HG03558 (cell line): ENCODE data around the gene CMTM4.
"Not testable (repeated sequence)": the region's sequence is repeated elsewhere in the genome, so short reads cannot be mapped to it uniquely, and the experiment has no call there.

ENCODE experiments used
- ATAC-seq: cut with Tn5 transposase; IDR thresholded peaks from one replicate; pipeline ENCODE4 v1.9.1; 2021; ENCODE audit warnings: moderate number of reproducible peaks; ENCODE audit not compliant: unreplicated experiment; ENCODE audit errors: extremely low read depth

The CMTM4 gene

GRCh38 chr16:66706506-66706880 is 9.9 kb upstream of the CMTM4 start:
- ATAC-seq, result no peak

DNA sequence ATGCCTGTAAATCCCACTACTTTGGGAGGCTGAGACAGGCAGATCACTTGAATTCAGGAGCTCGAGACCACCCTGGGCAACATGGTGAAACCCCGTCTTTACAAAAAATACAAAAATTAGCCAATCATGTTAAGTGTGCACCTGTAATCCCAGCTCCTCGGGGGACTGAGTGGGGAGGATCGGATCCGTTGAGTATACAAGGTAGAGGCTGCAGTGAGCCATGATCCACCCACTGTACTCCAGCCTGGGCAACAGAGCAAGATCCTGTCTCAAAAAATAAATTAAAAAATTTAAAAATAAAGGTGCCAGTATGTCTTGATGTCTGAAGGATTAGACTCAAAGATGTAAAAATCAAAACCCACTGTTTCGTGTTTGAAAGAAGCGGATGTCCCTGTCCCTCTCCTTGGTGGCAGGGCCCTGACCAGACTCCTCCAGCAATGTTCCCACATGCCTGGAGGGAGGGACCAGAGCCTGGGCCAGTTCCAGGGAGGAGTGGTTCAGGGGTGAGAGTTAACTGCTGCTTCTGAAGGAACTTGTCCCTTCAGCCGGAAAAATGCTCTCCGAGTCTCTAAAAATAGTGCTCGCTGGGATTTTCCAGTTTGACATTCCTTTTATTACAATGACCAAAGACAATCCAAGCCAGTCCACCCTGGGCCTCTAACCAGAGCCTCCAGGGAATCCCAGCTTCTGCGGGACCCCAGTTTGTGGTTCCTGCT is 9.4 kb upstream of the CMTM4 start:
- no peak for ATAC-seq

- ATAC-seq, result no peak
Observed at GRCh38 chr16:66703406-66704215, 7.1 kb upstream of the CMTM4 start.

GRCh38 chr16:66701516-66701915 is 5.0 kb upstream of the CMTM4 start:
- ATAC-seq, result no peak

DNA sequence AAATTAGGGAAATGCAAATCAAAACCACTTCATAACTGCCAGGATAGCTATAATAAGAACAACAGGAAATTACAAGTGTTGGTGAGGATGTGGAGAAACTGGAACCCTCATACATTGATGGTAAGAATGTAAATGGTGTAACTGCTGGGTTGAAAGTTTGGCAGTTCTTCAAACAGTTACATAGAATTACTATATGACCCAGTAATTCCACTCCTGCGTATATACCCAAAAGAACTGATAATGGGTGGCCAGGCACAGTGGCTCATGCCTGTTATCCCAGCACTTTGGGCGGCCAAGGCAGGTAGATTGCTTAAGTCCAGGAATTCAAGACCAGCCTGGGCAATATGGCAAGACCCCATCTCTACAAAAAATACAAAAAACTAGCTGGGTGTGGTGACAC is 4.5 kb upstream of the CMTM4 start:
- no peak for ATAC-seq

DNA sequence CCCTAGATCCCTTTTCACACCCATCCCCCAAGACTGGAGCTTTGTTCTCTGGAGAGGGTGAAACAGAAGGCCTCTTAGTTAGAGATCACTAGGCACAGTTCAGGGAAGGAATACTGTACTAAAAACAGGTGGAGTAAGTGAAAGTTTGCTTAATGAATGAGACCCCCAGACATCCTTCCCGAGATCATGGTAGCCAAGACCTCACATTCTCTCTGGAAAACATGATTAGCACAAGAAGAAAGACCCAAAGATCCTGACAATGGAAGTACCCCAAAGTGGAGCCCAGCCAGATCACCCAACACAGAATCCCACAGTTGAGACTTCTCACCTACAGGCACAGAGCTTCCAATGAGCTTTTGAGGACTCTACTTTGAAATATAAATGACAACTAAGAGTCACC is 3.4 kb upstream of the CMTM4 start:
- no peak for ATAC-seq

DNA sequence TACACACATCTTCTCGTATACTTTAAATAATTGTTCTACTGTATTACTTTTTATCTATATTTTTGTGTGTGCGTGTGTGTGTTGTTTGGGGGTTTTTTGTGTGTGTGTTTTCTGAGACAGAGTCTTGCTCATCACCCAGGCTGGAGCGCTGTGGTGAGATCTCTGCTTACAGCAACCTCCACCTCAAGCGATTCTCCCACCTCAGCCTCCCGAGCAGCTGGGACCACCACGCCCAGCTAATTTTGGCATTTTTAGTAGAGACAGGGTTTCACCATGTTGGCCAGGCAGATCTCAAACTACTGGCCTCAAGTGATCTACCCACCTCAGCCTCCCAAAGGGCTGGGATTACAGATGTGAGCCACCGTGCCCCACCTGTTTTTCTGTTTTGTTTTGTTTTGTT is 1.5 kb upstream of the CMTM4 start:
- no peak for ATAC-seq

GRCh38 chr16:66695935-66696668 is 441 bp downstream of the CMTM4 start:
- peak; percentile 25 for ATAC-seq

DNA sequence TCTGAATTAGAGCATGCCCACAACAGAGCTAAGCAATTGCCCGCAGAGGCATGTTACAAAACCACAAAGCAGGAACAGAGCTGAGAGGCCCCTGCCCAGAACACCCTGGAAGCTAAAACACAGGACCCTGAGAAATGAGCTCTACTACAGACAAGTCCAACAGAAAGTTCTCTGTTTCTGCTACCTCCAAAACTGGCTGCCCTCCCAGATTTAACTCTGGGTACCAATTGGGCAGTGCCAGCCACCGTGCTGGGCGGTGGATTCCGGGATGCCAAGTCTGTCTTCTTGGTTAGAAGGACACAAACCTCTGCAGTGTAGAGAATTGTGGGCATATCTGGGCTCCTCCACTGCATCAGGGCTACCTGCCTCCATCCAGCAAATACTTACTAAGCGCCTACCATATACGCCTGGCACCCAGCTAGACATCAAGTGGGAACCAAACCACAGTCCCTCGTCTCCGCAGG is 1.0 kb downstream of the CMTM4 start:
- no peak for ATAC-seq

DNA sequence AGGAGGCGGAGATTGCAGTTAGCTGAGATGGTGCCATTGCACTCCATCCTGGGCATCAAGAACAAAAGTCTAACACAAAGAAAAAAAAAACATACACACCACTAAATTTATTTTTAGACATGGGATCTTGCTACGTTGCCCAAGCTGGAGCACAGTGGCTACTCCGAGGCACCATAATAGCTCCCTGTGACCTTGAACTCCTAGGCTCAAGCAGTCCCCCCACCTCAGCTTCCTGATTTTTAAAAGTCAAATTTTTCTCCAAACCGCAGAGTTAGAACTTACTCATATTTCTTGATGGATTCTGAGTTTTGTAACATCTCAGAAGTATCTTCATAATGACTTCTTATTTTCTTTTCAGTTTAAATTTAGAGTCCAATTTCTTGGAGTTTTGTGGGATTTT is 3.4 kb downstream of the CMTM4 start:
- ATAC-seq, result no peak

- ATAC-seq, result no peak
Observed at GRCh38 chr16:66692341-66692740, 4.2 kb downstream of the CMTM4 start.

GRCh38 chr16:66691234-66691633 is 5.3 kb downstream of the CMTM4 start:
- no peak for ATAC-seq

DNA sequence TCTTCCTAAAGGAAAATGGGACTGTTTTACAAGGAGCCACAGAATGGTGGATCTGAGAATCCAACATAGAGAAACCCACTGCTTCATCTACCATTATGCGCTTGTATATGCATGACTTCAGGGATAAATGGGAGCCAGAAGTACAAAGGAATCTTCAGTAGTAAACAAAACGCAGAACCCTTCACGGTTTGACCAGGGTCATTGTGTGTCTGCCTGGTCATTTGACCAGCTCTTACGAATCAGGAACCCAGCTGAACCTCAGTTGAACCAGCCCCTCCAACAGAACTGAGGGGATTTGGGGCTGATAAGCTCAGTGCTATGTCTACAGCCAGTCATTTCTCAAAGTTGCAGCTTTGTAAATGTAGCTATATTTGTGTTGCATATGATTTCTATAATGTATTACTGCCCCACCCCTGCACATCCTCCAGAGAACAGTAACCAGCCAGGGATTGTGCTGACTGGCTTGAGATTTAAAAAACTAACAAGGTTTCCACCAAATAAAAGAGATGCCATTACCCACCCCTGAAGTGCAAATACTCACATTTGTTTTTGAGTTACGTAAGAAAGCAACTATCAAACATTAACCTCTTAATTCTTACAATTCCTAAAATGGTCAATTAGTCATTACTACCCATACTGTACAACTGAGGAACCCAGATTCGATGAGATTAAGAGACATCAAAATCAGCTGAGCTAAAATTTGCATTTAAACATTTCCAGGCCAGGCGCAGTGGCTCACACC is 6.3 kb downstream of the CMTM4 start:
- ATAC-seq, result no peak

GRCh38 chr16:66689282-66689681 is 7.3 kb downstream of the CMTM4 start:
- ATAC-seq, result no peak

GRCh38 chr16:66687906-66688625 is 8.5 kb downstream of the CMTM4 start:
- ATAC-seq, result no peak

- ATAC-seq, result not testable (repeated sequence)
Observed at GRCh38 chr16:66685501-66686115, 10.9 kb downstream of the CMTM4 start.

DNA sequence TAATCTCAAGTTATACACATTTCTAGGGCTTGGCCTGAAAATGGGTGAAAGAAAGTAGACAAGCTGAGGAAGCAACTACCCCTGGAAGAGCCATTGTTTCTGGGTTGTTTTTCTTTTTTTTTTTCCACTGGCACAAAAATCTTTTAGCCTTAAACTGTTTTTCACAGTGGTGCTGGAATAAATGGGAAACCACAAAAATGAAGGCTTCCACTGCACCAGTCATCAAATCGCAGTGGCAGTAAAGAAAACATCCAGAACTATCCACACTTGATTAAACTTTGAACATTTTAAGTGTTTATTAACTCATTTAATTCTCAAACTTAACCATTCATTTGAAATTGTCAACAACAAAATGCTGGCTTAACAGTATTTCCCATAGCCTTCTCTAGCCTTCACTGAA is 14.3 kb downstream of the CMTM4 start:
- no peak for ATAC-seq

- no peak for ATAC-seq
Observed at GRCh38 chr16:66681676-66682075, 14.9 kb downstream of the CMTM4 start.

DNA sequence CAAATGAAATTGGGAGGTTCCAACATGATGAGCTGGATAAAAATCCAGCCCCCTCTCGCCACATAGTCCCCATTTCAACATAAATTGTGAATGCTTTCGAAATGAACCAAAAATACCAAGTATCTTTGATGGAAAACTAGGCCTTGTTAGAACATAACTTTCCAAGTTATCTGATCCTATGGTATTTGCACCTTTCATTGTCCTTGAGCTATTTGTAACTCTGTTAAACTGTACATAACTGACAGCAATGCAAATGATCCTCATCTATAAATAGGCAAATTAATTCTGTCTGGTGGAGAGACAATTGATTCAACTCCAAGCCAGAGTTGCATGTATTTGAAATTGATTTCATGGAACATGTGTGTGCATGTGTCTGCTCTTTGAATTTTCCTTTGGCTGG is 18.2 kb downstream of the CMTM4 start:
- no peak for ATAC-seq
